Measurements from ENCODE around the gene UNKL.

- no peak for TF ChIP-seq EP300 (IDR thresholded peaks at IDR 0.05; ENCODE audit: low read depth)
- TF ChIP-seq POLR2AphosphoS5 (IDR thresholded peaks at IDR 0.05) = no peak
- TF ChIP-seq CTCF (IDR thresholded peaks at IDR 0.05) = no peak
- no peak for TF ChIP-seq POLR2A (IDR thresholded peaks at IDR 0.05)
Measured at GRCh38 chr16:1416521-1416941, 2.0 kb upstream of the UNKL start.
